Smooth muscle cell (in vitro differentiated cells): ENCODE measurements around the gene ACRBP. TPM values are rescaled to one million over a fixed set of nuclear protein-coding genes. Genes with fewer than 3 reads are reported as not detected.
A peak's percentile ranks its signal among the peaks of the same experiment; 100 is the strongest.

Experiments used
- DNase-seq: peaks from one replicate; lab custom pipeline; 2025; ENCODE audit not compliant: unreplicated experiment; lab: John Stamatoyannopoulos, UW
- H2AFZ ChIP-seq: fragments of 200-600 bp; sonication (generic); 2 replicates; pipeline ENCODE4 v1.6.0; 2016; ENCODE audit warnings: antibody characterized with exemption, low read depth, mild to moderate bottlenecking
- H3F3A ChIP-seq: fragments of 200-600 bp; sonication (generic); 2 replicates; pipeline ENCODE4 v1.6.0; 2017; ENCODE audit warnings: antibody characterized with exemption, low read depth
- H3K27ac ChIP-seq: fragments of 200-600 bp; sonication (generic); 2 replicates; pipeline ENCODE4 v1.5.1; 2016; ENCODE audit warnings: low read depth, mild to moderate bottlenecking
- H3K27me3 ChIP-seq: fragments of 200-600 bp; sonication (generic); 2 replicates; pipeline ENCODE4 v1.6.1; 2016; ENCODE audit warnings: low read depth, mild to moderate bottlenecking
- H3K36me3 ChIP-seq: fragments of 200-600 bp; sonication (generic); 2 replicates; pipeline ENCODE4 v1.5.1; 2016; ENCODE audit warnings: low read depth
- H3K4me1 ChIP-seq: fragments of 200-600 bp; sonication (generic); 2 replicates; pipeline ENCODE4 v1.5.1; 2016; ENCODE audit warnings: low read depth
- H3K4me2 ChIP-seq: fragments of 200-600 bp; sonication (generic); 2 replicates; pipeline ENCODE4 v1.6.0; 2016; ENCODE audit warnings: mild to moderate bottlenecking
- H3K4me3 ChIP-seq: fragments of 200-600 bp; sonication (generic); 2 replicates; pipeline ENCODE4 v1.5.1; 2016; ENCODE audit warnings: mild to moderate bottlenecking
- H3K79me2 ChIP-seq: fragments of 200-600 bp; sonication (generic); 2 replicates; pipeline ENCODE4 v1.6.0; 2016; ENCODE audit warnings: low read depth, mild to moderate bottlenecking
- H3K9ac ChIP-seq: fragments of 200-600 bp; sonication (generic); 2 replicates; pipeline ENCODE4 v1.6.0; 2016; ENCODE audit warnings: low read depth
- H3K9me3 ChIP-seq: fragments of 200-600 bp; sonication (generic); replicated peaks from 2 replicates; pipeline ENCODE4 v1.5.1; 2016; ENCODE audit warnings: low read depth
- H4K20me1 ChIP-seq: fragments of 200-600 bp; sonication (generic); 2 replicates; pipeline ENCODE4 v1.6.0; 2016; ENCODE audit warnings: low read depth
- WGBS: methylation state at CpG from one replicate; pipeline ENCODE4 v1.1.7; 2016; ENCODE audit warnings: low lambda C conversion rate; 5-methylcytosine and 5-hydroxymethylcytosine counted together
- polyA plus RNA-seq: library from polyadenylated mRNA; unstranded; fragments of >200 nt; fragmentation: Nextera tagmentation; extraction: Ambion mirVana; gene quantifications from 2 replicates; pipeline ENCODE4 v1.2.1, GENCODE V29; 2016
- total RNA-seq: library from RNA; depleted of rRNA; stranded (reverse); fragments of >200 nt; gene quantifications from 2 replicates; pipeline ENCODE4 v1.2.3, GENCODE V29; 2014
- TF ChIP-seq, protein P1 (sequence below): fragments of 200-600 bp; sonication (generic); IDR thresholded peaks from 2 replicates; pipeline ENCODE4 v1.5.1; 2017; ENCODE audit warnings: borderline replicate concordance, mild to moderate bottlenecking, antibody characterized with exemption; ENCODE audit not compliant: insufficient read depth, poor library complexity, severe bottlenecking

The ACRBP gene
- total and polyA plus RNA-seq, 2 experiments from 2014 or later, result not detected

DNA sequence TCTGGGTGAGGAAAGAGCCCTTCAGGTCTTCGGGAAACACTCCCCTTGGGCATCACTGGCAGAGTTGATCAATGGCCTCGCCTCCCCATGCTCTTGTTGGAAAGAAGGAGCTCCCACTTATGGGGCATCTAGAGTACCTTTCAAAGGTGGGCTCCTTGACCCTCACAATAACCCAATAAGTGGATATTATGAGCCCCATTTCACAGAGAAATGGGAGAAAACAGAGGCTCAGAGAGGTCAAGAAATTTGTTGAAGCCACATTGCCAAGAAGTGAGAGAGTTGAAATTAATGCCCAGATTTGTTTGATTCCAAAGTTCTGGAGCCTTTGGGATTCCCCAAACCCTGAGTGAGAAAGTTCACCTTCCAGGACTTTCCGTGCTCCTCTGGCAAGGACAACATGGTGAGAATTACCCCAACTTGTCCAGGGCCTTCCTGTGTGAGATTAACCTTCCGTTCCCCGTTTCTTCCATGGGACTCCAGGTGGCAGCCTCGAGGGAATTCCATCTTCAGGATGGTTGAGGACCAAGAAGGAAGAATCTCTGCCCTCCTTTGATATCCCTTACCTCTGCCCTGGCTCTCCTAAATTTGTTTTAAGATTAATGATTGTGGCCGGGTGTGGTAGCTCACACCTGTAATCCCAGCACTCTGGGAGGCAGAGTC lies 32.6 kb downstream of the ACRBP start:
- Histone ChIP-seq H3K9ac (no peak overlapping the region), H3K4me2 (no peak overlapping the region)

DNA sequence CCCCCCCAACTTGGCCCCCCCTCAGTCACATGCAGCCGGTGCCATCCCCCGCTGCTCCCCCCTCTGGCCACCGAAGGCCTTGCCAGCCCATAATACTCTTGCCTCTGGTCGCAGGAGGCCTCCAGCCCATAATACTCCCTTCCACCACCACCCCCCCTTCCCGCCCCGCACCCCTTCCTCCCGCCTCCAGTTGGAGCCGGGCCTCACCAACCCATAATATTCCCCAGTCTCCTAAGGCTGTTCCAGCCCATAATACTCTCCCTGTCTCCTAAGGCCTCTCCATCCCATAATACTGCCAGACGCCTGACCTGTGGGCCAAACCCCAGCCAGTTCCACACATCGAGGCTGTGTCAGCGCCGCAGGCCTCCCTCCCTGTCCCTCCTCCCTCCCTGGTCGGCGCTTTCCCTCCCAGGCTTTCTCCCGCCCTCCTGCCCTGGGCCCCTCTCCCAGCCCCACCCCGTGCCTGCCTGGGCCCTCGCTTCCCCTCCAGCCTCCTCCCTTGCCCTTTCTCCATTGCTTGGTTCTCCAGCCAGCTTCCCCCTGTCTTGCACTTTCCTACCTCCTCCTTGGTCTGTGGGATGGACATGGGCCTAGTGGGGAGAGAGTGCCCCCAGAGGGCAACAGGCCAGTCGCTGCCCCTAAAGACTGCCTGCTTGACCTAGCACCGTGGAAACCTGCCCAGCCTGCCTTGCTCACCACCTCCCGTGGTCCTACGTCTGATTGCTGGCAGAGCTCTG lies 33.3 kb downstream of the ACRBP start:
- DNase-seq, result peak; percentile 96
- H3K27me3 ChIP-seq, result no peaks in the 10 kb centered on the region
- peak overlapping the region; percentile 28 for H3K27ac ChIP-seq
- H3F3A ChIP-seq, result peaks cover 32% of the 10 kb centered on the region
- TF ChIP-seq, protein P1, sequence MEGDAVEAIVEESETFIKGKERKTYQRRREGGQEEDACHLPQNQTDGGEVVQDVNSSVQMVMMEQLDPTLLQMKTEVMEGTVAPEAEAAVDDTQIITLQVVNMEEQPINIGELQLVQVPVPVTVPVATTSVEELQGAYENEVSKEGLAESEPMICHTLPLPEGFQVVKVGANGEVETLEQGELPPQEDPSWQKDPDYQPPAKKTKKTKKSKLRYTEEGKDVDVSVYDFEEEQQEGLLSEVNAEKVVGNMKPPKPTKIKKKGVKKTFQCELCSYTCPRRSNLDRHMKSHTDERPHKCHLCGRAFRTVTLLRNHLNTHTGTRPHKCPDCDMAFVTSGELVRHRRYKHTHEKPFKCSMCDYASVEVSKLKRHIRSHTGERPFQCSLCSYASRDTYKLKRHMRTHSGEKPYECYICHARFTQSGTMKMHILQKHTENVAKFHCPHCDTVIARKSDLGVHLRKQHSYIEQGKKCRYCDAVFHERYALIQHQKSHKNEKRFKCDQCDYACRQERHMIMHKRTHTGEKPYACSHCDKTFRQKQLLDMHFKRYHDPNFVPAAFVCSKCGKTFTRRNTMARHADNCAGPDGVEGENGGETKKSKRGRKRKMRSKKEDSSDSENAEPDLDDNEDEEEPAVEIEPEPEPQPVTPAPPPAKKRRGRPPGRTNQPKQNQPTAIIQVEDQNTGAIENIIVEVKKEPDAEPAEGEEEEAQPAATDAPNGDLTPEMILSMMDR, result no peak
- no peaks in the 10 kb centered on the region for H4K20me1 ChIP-seq
- WGBS, result 6% methylated on average over 15 of the region's 21 CpGs
- no peak overlapping the region for H3K4me3 ChIP-seq
- H3K36me3 ChIP-seq, result no peaks in the 10 kb centered on the region
- no peaks in the 10 kb centered on the region for H3K9me3 ChIP-seq
- H3K79me2 ChIP-seq, result no peaks in the 10 kb centered on the region
- no peak overlapping the region for H3K9ac ChIP-seq
- peaks cover 29% of the 10 kb centered on the region for H3K4me1 ChIP-seq
- H2AFZ ChIP-seq, result no peak overlapping the region
- H3K4me2 ChIP-seq, result no peak overlapping the region

More for the DNA sequence above, 32.6 kb downstream of the ACRBP start:
- WGBS, result 74% methylated on average over 7 of the region's 7 CpGs
- H3K4me1 ChIP-seq, result peaks cover 29% of the 10 kb centered on the region
- no peaks in the 10 kb centered on the region for H4K20me1 ChIP-seq
- H3K9me3 ChIP-seq, result no peaks in the 10 kb centered on the region
- no peak overlapping the region for H2AFZ ChIP-seq
- peak overlapping the region; percentile 28 for H3K27ac ChIP-seq
- no peaks in the 10 kb centered on the region for H3K36me3 ChIP-seq
- no peaks in the 10 kb centered on the region for H3K79me2 ChIP-seq
- no peaks in the 10 kb centered on the region for H3K27me3 ChIP-seq
- no peak for DNase-seq
- TF ChIP-seq, protein P1, result no peak
- no peak overlapping the region for H3K4me3 ChIP-seq
- H3F3A ChIP-seq, result peaks cover 30% of the 10 kb centered on the region

DNA sequence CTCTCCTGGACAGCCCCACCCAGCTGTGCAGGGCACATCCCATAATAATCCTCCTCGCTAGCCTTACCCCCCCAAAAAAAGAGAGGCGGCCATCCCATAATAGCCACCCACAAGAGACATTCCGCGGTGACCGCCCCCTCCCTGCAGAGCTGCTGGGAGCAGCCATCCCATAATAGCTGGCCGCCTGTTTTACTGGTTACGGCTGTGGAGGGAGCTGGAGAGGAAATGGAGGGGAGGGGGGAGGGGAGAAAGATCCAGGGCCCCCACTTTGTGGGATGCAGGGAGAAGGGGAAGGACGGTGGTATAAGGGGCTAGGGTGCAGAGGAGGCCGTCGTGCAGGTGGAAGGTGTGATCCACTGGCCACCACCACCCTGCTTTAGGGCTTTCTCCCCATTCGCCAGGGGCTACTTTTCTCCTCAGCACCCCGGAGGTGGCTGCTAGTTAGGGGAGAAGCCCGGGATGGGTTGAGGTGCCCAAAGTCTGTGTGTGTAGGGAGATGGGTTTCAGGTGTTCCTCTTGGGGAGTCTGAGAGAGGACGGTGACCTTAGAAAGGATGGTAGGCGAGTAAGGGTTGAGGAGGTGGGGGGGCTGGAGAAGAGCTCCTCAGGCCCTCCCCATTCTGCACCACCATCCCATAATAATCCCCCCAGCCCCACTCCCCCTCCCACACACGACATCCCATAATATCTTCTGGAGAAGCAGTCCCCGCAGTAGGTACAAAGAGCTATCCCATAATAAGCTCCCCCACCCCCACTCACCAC lies 34.0 kb downstream of the ACRBP start:
- Histone ChIP-seq H3K27me3 (no peaks in the 10 kb centered on the region), H3K79me2 (no peaks in the 10 kb centered on the region), H3K9me3 (no peaks in the 10 kb centered on the region), H3K4me3 (peak overlapping the region; percentile 39), H3K9ac (peak overlapping the region; percentile 50), H2AFZ (no peak overlapping the region), H3K36me3 (no peaks in the 10 kb centered on the region), H4K20me1 (no peaks in the 10 kb centered on the region), H3F3A (peaks cover 40% of the 10 kb centered on the region), H3K4me2 (peak overlapping the region; percentile 84), H3K4me1 (peaks cover 29% of the 10 kb centered on the region), H3K27ac (peak overlapping the region; percentile 71)
- 7% methylated on average over 15 of the region's 17 CpGs for WGBS
- TF ChIP-seq, protein P1, result no peak
- no peak for DNase-seq
